Gastroesophageal sphincter (tissue), 3 donors: ENCODE measurements around the gene MRE11.

Experiments
- POLR2AphosphoS5 ChIP-seq: sonication (generic); formaldehyde crosslinking; IDR thresholded peaks from one replicate; pipeline ENCODE4 v1.6.1; 2017; ENCODE audit warnings: antibody characterized with exemption
- TF ChIP-seq, protein P1 (sequence below), 4 experiments: fragments of 200-600 bp in 2 of 4; fragments of 450-650 bp in 2 of 4; sonication (generic) in 1 of 4; IDR thresholded peaks; one replicate each; pipeline ENCODE4 v1.5.1; 2017 to 2019; ENCODE audit warnings: antibody characterized with exemption in 4 of 4, mild to moderate bottlenecking in 2 of 4, moderate library complexity in 2 of 4

DNA sequence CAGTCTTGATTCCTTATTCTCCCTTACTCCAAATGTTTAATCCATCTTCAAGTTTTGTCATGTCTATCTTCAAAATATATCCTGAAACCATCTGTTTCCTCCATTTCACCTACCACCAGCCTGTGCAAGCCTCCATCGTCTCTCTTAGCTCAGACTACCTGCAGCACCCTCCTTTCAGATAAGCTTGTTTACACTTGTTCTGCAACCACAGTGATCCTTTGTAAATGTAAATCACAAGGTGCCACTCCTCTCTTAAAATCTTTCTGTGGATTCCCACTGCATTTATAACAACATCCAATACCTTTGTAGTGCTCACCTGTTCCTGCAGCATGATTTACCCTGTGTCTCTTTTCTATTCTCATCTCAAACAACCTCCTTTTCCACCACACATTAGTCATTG is 60.6 kb downstream of the MRE11 start:
- TF ChIP-seq POLR2AphosphoS5: no peak
- TF ChIP-seq, protein P1, sequence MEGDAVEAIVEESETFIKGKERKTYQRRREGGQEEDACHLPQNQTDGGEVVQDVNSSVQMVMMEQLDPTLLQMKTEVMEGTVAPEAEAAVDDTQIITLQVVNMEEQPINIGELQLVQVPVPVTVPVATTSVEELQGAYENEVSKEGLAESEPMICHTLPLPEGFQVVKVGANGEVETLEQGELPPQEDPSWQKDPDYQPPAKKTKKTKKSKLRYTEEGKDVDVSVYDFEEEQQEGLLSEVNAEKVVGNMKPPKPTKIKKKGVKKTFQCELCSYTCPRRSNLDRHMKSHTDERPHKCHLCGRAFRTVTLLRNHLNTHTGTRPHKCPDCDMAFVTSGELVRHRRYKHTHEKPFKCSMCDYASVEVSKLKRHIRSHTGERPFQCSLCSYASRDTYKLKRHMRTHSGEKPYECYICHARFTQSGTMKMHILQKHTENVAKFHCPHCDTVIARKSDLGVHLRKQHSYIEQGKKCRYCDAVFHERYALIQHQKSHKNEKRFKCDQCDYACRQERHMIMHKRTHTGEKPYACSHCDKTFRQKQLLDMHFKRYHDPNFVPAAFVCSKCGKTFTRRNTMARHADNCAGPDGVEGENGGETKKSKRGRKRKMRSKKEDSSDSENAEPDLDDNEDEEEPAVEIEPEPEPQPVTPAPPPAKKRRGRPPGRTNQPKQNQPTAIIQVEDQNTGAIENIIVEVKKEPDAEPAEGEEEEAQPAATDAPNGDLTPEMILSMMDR (IDR thresholded peaks at IDR 0.05): no peak
